ENCODE data around the gene TMEM158. TPM values are rescaled to one million over a fixed set of nuclear protein-coding genes. Genes with fewer than 3 reads are reported as not detected.

Gene TMEM158
- polyA plus RNA-seq, 1 experiment = 1.6 TPM

GRCh38 chr3:45205126-45205525 is 21.0 kb downstream of the TMEM158 start:
- no peaks in the 10 kb centered on the region for H3K36me3 ChIP-seq (ENCODE audit: control insufficient read depth, insufficient read depth, low read length)
- ChIA-PET CTCF (interaction anchor here (0.5 to 17.4 kb wide), 3 partner anchors 150 to 168 kb away, joined by 3 to 289 read pairs (median 3); no protein-coding TSS in a partner anchor), POLR2A (interaction anchor here (0.6 to 0.8 kb wide), 2 partner anchors 99 to 150 kb away, joined by 3 to 5 read pairs; no protein-coding TSS in a partner anchor)
- no peak overlapping the region for H3K4me3 ChIP-seq (ENCODE audit: low read depth, low read length)
- no peak for DNase-seq (ENCODE audit: low read depth)
- TF ChIP-seq, protein P1, sequence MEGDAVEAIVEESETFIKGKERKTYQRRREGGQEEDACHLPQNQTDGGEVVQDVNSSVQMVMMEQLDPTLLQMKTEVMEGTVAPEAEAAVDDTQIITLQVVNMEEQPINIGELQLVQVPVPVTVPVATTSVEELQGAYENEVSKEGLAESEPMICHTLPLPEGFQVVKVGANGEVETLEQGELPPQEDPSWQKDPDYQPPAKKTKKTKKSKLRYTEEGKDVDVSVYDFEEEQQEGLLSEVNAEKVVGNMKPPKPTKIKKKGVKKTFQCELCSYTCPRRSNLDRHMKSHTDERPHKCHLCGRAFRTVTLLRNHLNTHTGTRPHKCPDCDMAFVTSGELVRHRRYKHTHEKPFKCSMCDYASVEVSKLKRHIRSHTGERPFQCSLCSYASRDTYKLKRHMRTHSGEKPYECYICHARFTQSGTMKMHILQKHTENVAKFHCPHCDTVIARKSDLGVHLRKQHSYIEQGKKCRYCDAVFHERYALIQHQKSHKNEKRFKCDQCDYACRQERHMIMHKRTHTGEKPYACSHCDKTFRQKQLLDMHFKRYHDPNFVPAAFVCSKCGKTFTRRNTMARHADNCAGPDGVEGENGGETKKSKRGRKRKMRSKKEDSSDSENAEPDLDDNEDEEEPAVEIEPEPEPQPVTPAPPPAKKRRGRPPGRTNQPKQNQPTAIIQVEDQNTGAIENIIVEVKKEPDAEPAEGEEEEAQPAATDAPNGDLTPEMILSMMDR (IDR thresholded peaks at IDR 0.05; ENCODE audit: insufficient read depth, low read depth, low read length) = no peak
- no peaks in the 10 kb centered on the region for H3K27me3 ChIP-seq (ENCODE audit: control insufficient read depth, insufficient read depth, low read length)

DNA sequence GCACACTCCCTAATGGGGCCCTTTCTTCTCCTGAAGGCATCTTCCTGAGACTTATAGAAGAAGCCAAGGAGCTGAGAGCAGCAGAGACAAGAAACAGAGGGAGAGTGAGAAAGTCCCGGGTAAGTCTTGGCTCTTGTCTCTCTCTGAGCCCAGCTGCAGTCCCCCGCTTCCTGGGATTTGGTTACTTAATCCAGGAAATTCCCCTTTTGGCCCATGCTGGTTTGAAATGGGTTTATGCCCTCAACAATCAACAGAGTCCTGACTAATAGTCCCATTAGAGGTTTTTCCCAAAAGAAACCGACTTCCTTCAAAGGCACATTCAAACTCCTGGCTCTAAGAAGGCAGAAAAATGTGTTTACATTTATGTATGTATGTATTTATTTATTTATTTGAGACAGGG is 22.0 kb downstream of the TMEM158 start:
- DNase-seq (ENCODE audit: low read depth) = no peak
- POLR2A ChIA-PET = no interaction called here
- Histone ChIP-seq H3K36me3 (ENCODE audit: control insufficient read depth, insufficient read depth, low read length) (no peaks in the 10 kb centered on the region), H3K27me3 (ENCODE audit: control insufficient read depth, insufficient read depth, low read length) (no peaks in the 10 kb centered on the region), H3K4me3 (ENCODE audit: low read depth, low read length) (no peak overlapping the region)
- CTCF ChIA-PET = interaction anchor here (1.3 to 17.4 kb wide), 2 partner anchors 158 to 290 kb away, joined by 3 to 289 read pairs; no protein-coding TSS in a partner anchor
- TF ChIP-seq, protein P1 (IDR thresholded peaks at IDR 0.05; ENCODE audit: insufficient read depth, low read depth, low read length) = no peak

- ChIA-PET POLR2A (no interaction called here), CTCF (interaction anchor here (1.0 to 3.9 kb wide), 4 partner anchors 10 to 160 kb away, joined by 3 to 25 read pairs (median 4); no protein-coding TSS in a partner anchor)
- Histone ChIP-seq H3K4me3 (ENCODE audit: low read depth, low read length) (no peak overlapping the region), H3K27me3 (ENCODE audit: control insufficient read depth, insufficient read depth, low read length) (no peaks in the 10 kb centered on the region), H3K36me3 (ENCODE audit: control insufficient read depth, insufficient read depth, low read length) (no peaks in the 10 kb centered on the region)
- TF ChIP-seq, protein P1 (IDR thresholded peaks at IDR 0.05; ENCODE audit: insufficient read depth, low read depth, low read length) = no peak
- DNase-seq (ENCODE audit: low read depth) = peak; percentile 64
These were observed 26.0 kb downstream of the TMEM158 start for GRCh38 chr3:45199837-45200648.

DNA sequence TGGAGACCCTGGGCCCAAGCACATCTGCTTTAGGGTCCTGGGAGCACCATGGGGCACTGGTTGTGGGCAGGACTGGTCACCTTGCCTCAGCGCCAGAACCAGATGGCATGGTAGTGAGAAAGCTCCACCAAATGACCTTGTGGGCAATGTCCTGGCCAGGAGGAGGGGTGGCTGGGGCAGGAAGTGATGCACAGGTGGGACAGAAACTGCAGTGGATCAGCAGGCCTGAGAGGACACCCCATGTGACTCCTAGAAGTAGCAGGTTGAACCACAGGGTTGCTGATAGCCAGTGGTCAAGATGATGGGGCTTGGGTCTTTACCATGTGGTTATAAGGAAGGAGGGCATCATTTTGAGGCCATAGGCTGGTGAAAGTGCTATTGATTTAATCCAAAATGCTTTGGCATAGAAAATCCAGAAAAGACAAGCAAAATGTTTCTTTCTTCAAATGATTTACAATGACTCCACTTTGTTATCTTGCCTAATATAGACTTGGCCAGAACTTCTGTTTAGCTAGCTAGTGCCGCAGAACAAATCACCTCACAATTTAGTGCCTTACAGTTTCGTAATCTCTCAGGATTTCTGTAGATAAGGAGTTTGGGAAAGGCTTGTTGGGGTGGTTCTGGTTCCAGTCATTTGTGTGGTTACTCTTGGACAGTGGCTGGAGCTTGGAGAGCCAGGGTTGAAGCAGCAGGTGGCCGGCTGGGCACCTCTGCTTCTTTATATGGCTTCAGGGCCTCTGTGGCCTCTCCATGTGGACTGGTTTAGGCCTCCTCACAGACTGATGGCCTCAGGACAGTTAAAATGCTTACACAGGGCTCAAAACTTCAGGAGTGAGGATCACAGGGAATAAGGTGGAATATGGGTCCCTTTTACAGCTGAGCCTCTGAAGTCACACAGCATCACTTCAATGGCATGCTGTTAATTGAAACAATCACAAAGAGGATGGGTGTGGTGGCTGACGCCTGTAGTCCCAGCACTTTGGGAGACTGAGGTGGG is 27.5 kb downstream of the TMEM158 start:
- ChIA-PET CTCF (interaction anchor here (1.7 to 3.9 kb wide), 2 partner anchors 12 to 157 kb away, joined by 3 to 25 read pairs; no protein-coding TSS in a partner anchor), POLR2A (no interaction called here)
- Histone ChIP-seq H3K4me3 (ENCODE audit: low read depth, low read length) (no peak overlapping the region), H3K36me3 (ENCODE audit: control insufficient read depth, insufficient read depth, low read length) (no peaks in the 10 kb centered on the region), H3K27me3 (ENCODE audit: control insufficient read depth, insufficient read depth, low read length) (no peaks in the 10 kb centered on the region)
- TF ChIP-seq, protein P1 (IDR thresholded peaks at IDR 0.05; ENCODE audit: insufficient read depth, low read depth, low read length) = no peak
- DNase-seq (ENCODE audit: low read depth) = no peak
